ENCODE data around the gene CSN3. TPM values are rescaled to one million over a fixed set of nuclear protein-coding genes. Genes with fewer than 3 reads are reported as not detected.

The CSN3 gene
- total RNA-seq, 1 experiment from 2014 or later, result not detected

- BruUV-seq (replicated peaks), result no TSS peak
- no peak overlapping the region for H3K27ac Mint-ChIP-seq (ENCODE audit: unreplicated experiment)
- H3K36me3 Mint-ChIP-seq (ENCODE audit: insufficient read depth, unreplicated experiment), result no peaks in the 10 kb centered on the region
- no peaks in the 10 kb centered on the region for H3K36me3 ChIP-seq (ENCODE audit: control insufficient read depth, insufficient read depth, low read length)
- no peaks in the 10 kb centered on the region for H3K9me3 Mint-ChIP-seq (ENCODE audit: unreplicated experiment)
- H3K4me1 Mint-ChIP-seq (ENCODE audit: low read depth, unreplicated experiment), result peaks cover 20% of the 10 kb centered on the region
- ChIA-PET POLR2A (no interaction called here), CTCF (no interaction called here)
- no peaks in the 10 kb centered on the region for H3K27me3 ChIP-seq (replicated peaks; ENCODE audit: control insufficient read depth, insufficient read depth, low read length)
- no peaks in the 10 kb centered on the region; the same call in 1 of the 2 replicates for H3K9me3 ChIP-seq
- no peak overlapping the region for H3K4me3 Mint-ChIP-seq (ENCODE audit: unreplicated experiment)
- no peaks in the 10 kb centered on the region for H3K27me3 Mint-ChIP-seq (ENCODE audit: insufficient read depth, unreplicated experiment)
- H3K4me1 ChIP-seq, result peaks cover 18% of the 10 kb centered on the region
- no peak for DNase-seq
- TF ChIP-seq, protein P1, sequence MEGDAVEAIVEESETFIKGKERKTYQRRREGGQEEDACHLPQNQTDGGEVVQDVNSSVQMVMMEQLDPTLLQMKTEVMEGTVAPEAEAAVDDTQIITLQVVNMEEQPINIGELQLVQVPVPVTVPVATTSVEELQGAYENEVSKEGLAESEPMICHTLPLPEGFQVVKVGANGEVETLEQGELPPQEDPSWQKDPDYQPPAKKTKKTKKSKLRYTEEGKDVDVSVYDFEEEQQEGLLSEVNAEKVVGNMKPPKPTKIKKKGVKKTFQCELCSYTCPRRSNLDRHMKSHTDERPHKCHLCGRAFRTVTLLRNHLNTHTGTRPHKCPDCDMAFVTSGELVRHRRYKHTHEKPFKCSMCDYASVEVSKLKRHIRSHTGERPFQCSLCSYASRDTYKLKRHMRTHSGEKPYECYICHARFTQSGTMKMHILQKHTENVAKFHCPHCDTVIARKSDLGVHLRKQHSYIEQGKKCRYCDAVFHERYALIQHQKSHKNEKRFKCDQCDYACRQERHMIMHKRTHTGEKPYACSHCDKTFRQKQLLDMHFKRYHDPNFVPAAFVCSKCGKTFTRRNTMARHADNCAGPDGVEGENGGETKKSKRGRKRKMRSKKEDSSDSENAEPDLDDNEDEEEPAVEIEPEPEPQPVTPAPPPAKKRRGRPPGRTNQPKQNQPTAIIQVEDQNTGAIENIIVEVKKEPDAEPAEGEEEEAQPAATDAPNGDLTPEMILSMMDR (IDR thresholded peaks at IDR 0.05; ENCODE audit: insufficient read depth in 1 of 2, low read depth in 1 of 2, low read length in 1 of 2, severe bottlenecking in 1 of 2, unreplicated experiment in 1 of 2), result no peak
- H3K4me3 ChIP-seq (ENCODE audit: low read depth, low read length), result no peak overlapping the region
- intact Hi-C loops (cut with micrococcal nuclease; ENCODE audit: unreplicated experiment), result no loop called here
Observed at GRCh38 chr4:70243091-70243490, 694 bp downstream of the CSN3 start.

GRCh38 chr4:70251250-70251944 is 9.0 kb downstream of the CSN3 start:
- no peak for DNase-seq
- Mint-ChIP-seq H3K4me1 (ENCODE audit: low read depth, unreplicated experiment) (no peaks in the 10 kb centered on the region), H3K4me3 (ENCODE audit: unreplicated experiment) (no peak overlapping the region), H3K36me3 (ENCODE audit: insufficient read depth, unreplicated experiment) (no peaks in the 10 kb centered on the region), H3K9me3 (ENCODE audit: unreplicated experiment) (no peaks in the 10 kb centered on the region), H3K27ac (ENCODE audit: unreplicated experiment) (no peak overlapping the region), H3K27me3 (ENCODE audit: insufficient read depth, unreplicated experiment) (no peaks in the 10 kb centered on the region)
- Histone ChIP-seq H3K27me3 (replicated peaks; ENCODE audit: control insufficient read depth, insufficient read depth, low read length) (no peaks in the 10 kb centered on the region), H3K36me3 (ENCODE audit: control insufficient read depth, insufficient read depth, low read length) (no peaks in the 10 kb centered on the region), H3K9me3 (no peaks in the 10 kb centered on the region), H3K4me1 (no peaks in the 10 kb centered on the region), H3K4me3 (ENCODE audit: low read depth, low read length) (no peak overlapping the region)
- TF ChIP-seq, protein P1 (IDR thresholded peaks at IDR 0.05; ENCODE audit: insufficient read depth in 1 of 2, low read depth in 1 of 2, low read length in 1 of 2, severe bottlenecking in 1 of 2, unreplicated experiment in 1 of 2), result no peak
- intact Hi-C loops (cut with micrococcal nuclease; ENCODE audit: unreplicated experiment), result no loop called here
- CTCF ChIA-PET, result no interaction called here
- no TSS peak for BruUV-seq (replicated peaks)
- POLR2A ChIA-PET, result no interaction called here

DNA sequence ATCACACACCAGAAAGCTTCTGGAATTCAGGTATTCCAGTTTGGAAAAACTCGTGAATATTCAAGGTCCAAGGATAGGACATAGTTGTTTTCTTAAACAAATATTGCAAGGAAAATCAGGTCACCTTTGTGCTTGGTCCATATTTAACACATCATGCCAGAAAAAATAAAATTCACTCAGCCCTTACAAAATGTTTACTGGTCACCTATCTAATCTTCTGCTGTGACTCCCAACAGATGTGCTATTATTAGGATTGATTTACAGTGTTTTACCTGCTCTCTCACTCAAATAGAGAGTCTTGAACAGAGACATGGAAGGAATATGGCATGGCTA is 9.5 kb downstream of the CSN3 start:
- H3K27me3 ChIP-seq (replicated peaks; ENCODE audit: control insufficient read depth, insufficient read depth, low read length), result no peaks in the 10 kb centered on the region
- BruUV-seq (replicated peaks), result no TSS peak
- H3K9me3 Mint-ChIP-seq (ENCODE audit: unreplicated experiment), result no peaks in the 10 kb centered on the region
- ChIA-PET POLR2A (no interaction called here), CTCF (no interaction called here)
- H3K4me1 Mint-ChIP-seq (ENCODE audit: low read depth, unreplicated experiment), result no peaks in the 10 kb centered on the region
- H3K27ac Mint-ChIP-seq (ENCODE audit: unreplicated experiment), result no peak overlapping the region
- no peaks in the 10 kb centered on the region for H3K36me3 Mint-ChIP-seq (ENCODE audit: insufficient read depth, unreplicated experiment)
- no peaks in the 10 kb centered on the region for H3K36me3 ChIP-seq (ENCODE audit: control insufficient read depth, insufficient read depth, low read length)
- intact Hi-C loops (cut with micrococcal nuclease; ENCODE audit: unreplicated experiment), result no loop called here
- TF ChIP-seq, protein P1 (IDR thresholded peaks at IDR 0.05; ENCODE audit: insufficient read depth in 1 of 2, low read depth in 1 of 2, low read length in 1 of 2, severe bottlenecking in 1 of 2, unreplicated experiment in 1 of 2), result no peak
- H3K27me3 Mint-ChIP-seq (ENCODE audit: insufficient read depth, unreplicated experiment), result no peaks in the 10 kb centered on the region
- no peak for DNase-seq
- no peak overlapping the region for H3K4me3 Mint-ChIP-seq (ENCODE audit: unreplicated experiment)
- H3K4me3 ChIP-seq (ENCODE audit: low read depth, low read length), result no peak overlapping the region
- H3K4me1 ChIP-seq, result no peaks in the 10 kb centered on the region
- no peaks in the 10 kb centered on the region for H3K9me3 ChIP-seq
